Caco-2 (cell line): ENCODE data around the gene IGSF9B. TPM values are rescaled to one million over a fixed set of nuclear protein-coding genes. Genes with fewer than 3 reads are reported as not detected.

ENCODE experiments used
- BruUV-seq: library from RNA; stranded (reverse); fragments of 400-500 nt; replicated peaks from 2 replicates; lab custom pipeline; 2021; lab: Mats Ljungman, UMichigan
- CTCF ChIA-PET: fragments of 300-600 bp; sonication (Branson Sonifier 250); formaldehyde crosslinking; loops from one replicate; lab custom pipeline; 2022; ENCODE audit warnings: antibody characterized with exemption; lab: Charles Lee
- POLR2A ChIA-PET: fragments of 300-600 bp; sonication (Branson Sonifier 250); formaldehyde crosslinking; loops from one replicate; lab custom pipeline; 2022; ENCODE audit warnings: antibody characterized with exemption; lab: Charles Lee
- DNase-seq, 2 experiments: peaks; one replicate each; pipeline versions ENCODE4 v3.0.0 to v3.0.0-alpha.2; 2020 to 2022
- H3K27me3 ChIP-seq: replicated peaks from 2 replicates; pipeline ENCODE4 v1.6.0; 2011; ENCODE audit warnings: low read length; ENCODE audit not compliant: control insufficient read depth, insufficient read depth
- H3K36me3 ChIP-seq: 2 replicates; pipeline ENCODE4 v1.5.1; 2011; ENCODE audit warnings: low read length; ENCODE audit not compliant: control insufficient read depth, insufficient read depth
- H3K4me1 ChIP-seq: fragments of 250-450 bp; sonication (Bioruptor Pico); 2 replicates; pipeline ENCODE4 v1.5.1; 2020; ENCODE audit warnings: mild to moderate bottlenecking
- H3K4me3 ChIP-seq: 2 replicates; pipeline ENCODE4 v1.5.1; 2011; ENCODE audit warnings: low read depth, mild to moderate bottlenecking, control low read depth, low read length
- H3K9me3 ChIP-seq: fragments of 250-450 bp; sonication (Bioruptor Pico); 2 replicates; pipeline ENCODE4 v1.5.1; 2020; ENCODE audit warnings: mild to moderate bottlenecking, moderate library complexity
- H3K27ac Mint-ChIP-seq: one replicate; pipeline ENCODE4 v1.8.0; 2022; ENCODE audit warnings: mixed read lengths; ENCODE audit not compliant: unreplicated experiment
- H3K27me3 Mint-ChIP-seq: one replicate; pipeline ENCODE4 v1.8.0; 2022; ENCODE audit warnings: mixed read lengths; ENCODE audit not compliant: insufficient read depth, unreplicated experiment
- H3K36me3 Mint-ChIP-seq: one replicate; pipeline ENCODE4 v1.8.0; 2022; ENCODE audit warnings: mild to moderate bottlenecking, mixed read lengths; ENCODE audit not compliant: insufficient read depth, unreplicated experiment
- H3K4me1 Mint-ChIP-seq: one replicate; pipeline ENCODE4 v1.8.0; 2022; ENCODE audit warnings: low read depth, mixed read lengths; ENCODE audit not compliant: unreplicated experiment
- H3K4me3 Mint-ChIP-seq: one replicate; pipeline ENCODE4 v1.8.0; 2022; ENCODE audit warnings: mild to moderate bottlenecking, moderate library complexity, mixed read lengths; ENCODE audit not compliant: unreplicated experiment
- H3K9me3 Mint-ChIP-seq: one replicate; pipeline ENCODE4 v1.8.0; 2022; ENCODE audit warnings: mixed read lengths; ENCODE audit not compliant: unreplicated experiment
- CTCF ChIP-seq, 2 experiments: fragments of 200-600 bp in 1 of 2; IDR thresholded peaks; 1 replicate in 1 of 2; 2 replicates in 1 of 2; pipeline versions ENCODE4 v1.5.1 to v1.8.0; 2011 to 2022; ENCODE audit warnings: antibody characterized with exemption in 1 of 2, control low read depth in 1 of 2, inconsistent platforms in 1 of 2, low read depth in 1 of 2, low read length in 1 of 2, mild to moderate bottlenecking in 1 of 2, moderate library complexity in 1 of 2; ENCODE audit not compliant: insufficient read depth in 1 of 2, severe bottlenecking in 1 of 2, unreplicated experiment in 1 of 2
- intact Hi-C: fragments of 100-400 bp; cut with micrococcal nuclease; formaldehyde crosslinking; loops from one replicate; pipeline ENCODE4 v1.10.0; 2022; ENCODE audit not compliant: unreplicated experiment
- total RNA-seq: library from RNA; stranded (reverse); gene quantifications from 2 replicates; pipeline ENCODE4 v1.2.3, GENCODE V29; 2022

Gene IGSF9B
- total RNA-seq, 1 experiment from 2014 or later, result 4.2 TPM

- peaks cover 52% of the 10 kb centered on the region for H3K27me3 Mint-ChIP-seq
- peaks cover 2% of the 10 kb centered on the region for H3K27me3 ChIP-seq
- no peaks in the 10 kb centered on the region for H3K4me1 Mint-ChIP-seq
- DNase-seq, result no peak
- no peak overlapping the region for H3K4me3 Mint-ChIP-seq
- TF ChIP-seq CTCF (IDR thresholded peaks at IDR 0.05; ENCODE audit: insufficient read depth in 1 of 2, low read depth in 1 of 2, low read length in 1 of 2, severe bottlenecking in 1 of 2, unreplicated experiment in 1 of 2), result no peak
- no peaks in the 10 kb centered on the region for H3K36me3 Mint-ChIP-seq
- no peaks in the 10 kb centered on the region for H3K9me3 Mint-ChIP-seq
- POLR2A ChIA-PET, result no interaction called here
- no peaks in the 10 kb centered on the region for H3K9me3 ChIP-seq
- intact Hi-C loops, result no loop called here
- H3K4me3 ChIP-seq, result no peak overlapping the region
- no peak overlapping the region for H3K27ac Mint-ChIP-seq
- no peaks in the 10 kb centered on the region for H3K4me1 ChIP-seq
- no TSS peak for BruUV-seq
- CTCF ChIA-PET, result no interaction called here
- no peaks in the 10 kb centered on the region for H3K36me3 ChIP-seq
These were observed 26.1 kb upstream of the IGSF9B start for GRCh38 chr11:133982876-133983275.

- intact Hi-C loops, result no loop called here
- no peak for TF ChIP-seq CTCF (IDR thresholded peaks at IDR 0.05; ENCODE audit: insufficient read depth in 1 of 2, low read depth in 1 of 2, low read length in 1 of 2, severe bottlenecking in 1 of 2, unreplicated experiment in 1 of 2)
- ChIA-PET POLR2A (no interaction called here), CTCF (no interaction called here)
- H3K9me3 Mint-ChIP-seq, result no peaks in the 10 kb centered on the region
- Histone ChIP-seq H3K4me1 (no peaks in the 10 kb centered on the region), H3K9me3 (no peaks in the 10 kb centered on the region), H3K36me3 (no peaks in the 10 kb centered on the region), H3K4me3 (no peak overlapping the region), H3K27me3 (peaks cover 2% of the 10 kb centered on the region)
- H3K36me3 Mint-ChIP-seq, result no peaks in the 10 kb centered on the region
- H3K27ac Mint-ChIP-seq, result no peak overlapping the region
- H3K4me3 Mint-ChIP-seq, result no peak overlapping the region
- BruUV-seq, result no TSS peak
- no peak for DNase-seq
- peaks cover 53% of the 10 kb centered on the region for H3K27me3 Mint-ChIP-seq
- no peaks in the 10 kb centered on the region for H3K4me1 Mint-ChIP-seq
These were observed 25.4 kb upstream of the IGSF9B start for GRCh38 chr11:133982151-133982550.

GRCh38 chr11:133981156-133981555 is 24.4 kb upstream of the IGSF9B start:
- no peaks in the 10 kb centered on the region for H3K4me1 Mint-ChIP-seq
- no peaks in the 10 kb centered on the region for H3K9me3 Mint-ChIP-seq
- Histone ChIP-seq H3K9me3 (no peaks in the 10 kb centered on the region), H3K4me1 (no peaks in the 10 kb centered on the region), H3K36me3 (no peaks in the 10 kb centered on the region), H3K27me3 (peaks cover 4% of the 10 kb centered on the region), H3K4me3 (no peak overlapping the region)
- CTCF ChIA-PET, result no interaction called here
- H3K36me3 Mint-ChIP-seq, result no peaks in the 10 kb centered on the region
- no TSS peak for BruUV-seq
- POLR2A ChIA-PET, result no interaction called here
- peaks cover 54% of the 10 kb centered on the region for H3K27me3 Mint-ChIP-seq
- H3K27ac Mint-ChIP-seq, result no peak overlapping the region
- no peak for DNase-seq
- H3K4me3 Mint-ChIP-seq, result no peak overlapping the region
- intact Hi-C loops, result no loop called here
- no peak for TF ChIP-seq CTCF (IDR thresholded peaks at IDR 0.05; ENCODE audit: insufficient read depth in 1 of 2, low read depth in 1 of 2, low read length in 1 of 2, severe bottlenecking in 1 of 2, unreplicated experiment in 1 of 2)
